ENCODE measurements around the gene CACNA1S. TPM values are rescaled to one million over a fixed set of nuclear protein-coding genes. Genes with fewer than 3 reads are reported as not detected.

The CACNA1S gene
- total and polyA plus RNA-seq, 2 of the 4 experiments (the other 2 are of a cell fraction), result not detected

- intact Hi-C loops (cut with micrococcal nuclease) (no loop called here), dilution Hi-C loops (cut with HindIII; ENCODE audit: low sequenced_read_pairs, unreplicated experiment) (no loop called here), in situ Hi-C loops (cut with MboI; ENCODE audit: low sequenced_read_pairs) (no loop called here)
- H2BK5ac ChIP-seq (ENCODE audit: low read depth, low read length, poor library complexity, severe bottlenecking), result no peak overlapping the region
- WGBS, 2 experiments (ENCODE audit: extremely low coverage in 2 of 2, insufficient read length in 1 of 2), result 52% methylated on average over 6 of the region's 9 CpGs; no CpG with 5 or more reads in 1 of the 2 experiments
- ATAC-seq (ENCODE audit: low read depth), result no peak
- no peak overlapping the region for H3K23ac ChIP-seq (ENCODE audit: low read depth, low read length)
- no peak overlapping the region for H2AK9ac ChIP-seq (replicated peaks; ENCODE audit: low read depth, low read length, poor library complexity)
- H3K9me3 ChIP-seq (ENCODE audit: control insufficient read depth, insufficient read depth, low read length), result no peaks in the 10 kb centered on the region
- 0 out of 2 replicates have a peak, but pooled peaks cover 2% of the 10 kb centered on the region for H3K9me1 ChIP-seq (ENCODE audit: insufficient read depth, low read length)
- no peak for DNase-seq
- H2BK120ac ChIP-seq (ENCODE audit: low read depth, low read length), result no peak overlapping the region
- no peak overlapping the region for H3K27ac ChIP-seq (ENCODE audit: insufficient read depth, low read length)
- no peak overlapping the region for H3K18ac ChIP-seq (ENCODE audit: low read depth, low read length)
- no peak overlapping the region for H4K91ac ChIP-seq (ENCODE audit: insufficient read depth, low read depth, low read length)
- no TSS peak for BruUV-seq (replicated peaks)
- H3K56ac ChIP-seq (ENCODE audit: extremely low read depth, insufficient read depth, low read length), result no peak overlapping the region
- ChIA-PET POLR2A (ENCODE audit: unreplicated experiment) (no interaction called here), CTCF (no interaction called here)
- peaks cover 2% of the 10 kb centered on the region; the same call in 1 of the 2 replicates for H3K4me1 ChIP-seq (ENCODE audit: control insufficient read depth, insufficient read depth, low read length)
- no peak overlapping the region for H2BK15ac ChIP-seq (ENCODE audit: low read depth, low read length)
- H3K14ac ChIP-seq (replicated peaks; ENCODE audit: low read depth, low read length), result no peak overlapping the region
- H2AFZ ChIP-seq (replicated peaks; ENCODE audit: low read length, poor library complexity), result no peak overlapping the region
- H3K4me3 ChIP-seq (ENCODE audit: insufficient read depth, low read depth, low read length), result no peak overlapping the region
- H4K5ac ChIP-seq (ENCODE audit: low read depth, low read length), result no peak overlapping the region
- H3K27me3 ChIP-seq (ENCODE audit: control insufficient read depth, insufficient read depth, low read length), result peaks cover 54% of the 10 kb centered on the region
- no peak overlapping the region for H2BK20ac ChIP-seq (ENCODE audit: low read depth, low read length)
- no peaks in the 10 kb centered on the region for H3K36me3 ChIP-seq (ENCODE audit: control insufficient read depth, insufficient read depth, low read length)
- no peak overlapping the region for H2AK5ac ChIP-seq (ENCODE audit: low read depth, low read length)
- no peaks in the 10 kb centered on the region for H3K79me1 ChIP-seq (ENCODE audit: low read depth in 1 of 2, low read length in 2 of 2)
- no peaks in the 10 kb centered on the region for H4K20me1 ChIP-seq (ENCODE audit: insufficient read depth, low read length)
- no peak overlapping the region for H3K9ac ChIP-seq (ENCODE audit: low read depth, low read length)
- no peak overlapping the region for H4K8ac ChIP-seq (ENCODE audit: low read depth in 2 of 2, low read length in 2 of 2)
- no peak for TF ChIP-seq FOS (IDR thresholded peaks at IDR 0.05; ENCODE audit: low read depth, low read length)
- no peak for TF ChIP-seq CTCF (conservative IDR thresholded peaks at IDR 0.05; ENCODE audit: low read depth, low read length)
- TF ChIP-seq RAD21 (IDR thresholded peaks at IDR 0.05; ENCODE audit: low read length), result no peak
- no peak for TF ChIP-seq BHLHE40 (IDR thresholded peaks at IDR 0.05; ENCODE audit: low read depth, low read length)
- no peak overlapping the region for H3K4me2 ChIP-seq (ENCODE audit: low read depth, low read length)
- H3K4ac ChIP-seq (ENCODE audit: low read depth, low read length), result no peak overlapping the region
These were observed 12.8 kb upstream of the CACNA1S start for GRCh38 chr1:201125019-201125418.

Data from IMR-90 (cell line).